Fibroblast of lung (primary cell): ENCODE results near the gene CAMK1D. TPM values are rescaled to one million over a fixed set of nuclear protein-coding genes. Genes with fewer than 3 reads are reported as not detected.

Experiments used
- DNase-seq, 2 donors: peaks; one replicate each; pipeline versions ENCODE4 v3.0.0 to v3.0.0-alpha.2; 2010; ENCODE audit warnings: low read depth in 2 of 2
- H2AFZ ChIP-seq: 2 replicates; pipeline ENCODE4 v1.5.1; 2012; ENCODE audit warnings: low read length, control low read depth, inconsistent platforms
- H3K27ac ChIP-seq: 2 replicates; pipeline ENCODE4 v1.5.1; 2011; ENCODE audit warnings: low read length, control low read depth; ENCODE audit not compliant: insufficient read depth
- H3K27me3 ChIP-seq: 2 replicates; pipeline ENCODE4 v1.5.1; 2011; ENCODE audit warnings: mild to moderate bottlenecking, low read length; ENCODE audit not compliant: control insufficient read depth, insufficient read depth
- H3K36me3 ChIP-seq: 2 replicates; pipeline ENCODE4 v1.5.1; 2011; ENCODE audit warnings: low read length; ENCODE audit not compliant: control insufficient read depth, insufficient read depth
- H3K4me1 ChIP-seq: 2 replicates; pipeline ENCODE4 v1.5.1; 2011; ENCODE audit warnings: low read length; ENCODE audit not compliant: control insufficient read depth, insufficient read depth; ENCODE audit errors: extremely low read depth
- H3K4me2 ChIP-seq: 2 replicates; pipeline ENCODE4 v1.5.1; 2011; ENCODE audit warnings: low read length, control low read depth; ENCODE audit not compliant: insufficient read depth; ENCODE audit errors: extremely low read depth
- H3K4me3 ChIP-seq, 4 experiments: fragments of 200-600 bp in 1 of 4; sonication (generic) in 1 of 4; replicated peaks in 1 of 4; 2 replicates each; pipeline ENCODE4 v1.5.1; 2011 to 2016; ENCODE audit warnings: low read length in 4 of 4, low read depth in 3 of 4, mild to moderate bottlenecking in 3 of 4, control low read depth in 2 of 4, inconsistent platforms in 1 of 4, mixed read lengths in 1 of 4; ENCODE audit not compliant: insufficient read depth in 1 of 4; ENCODE audit errors: control extremely low read depth in 1 of 4
- H3K79me2 ChIP-seq: 2 replicates; pipeline ENCODE4 v1.5.1; 2012; ENCODE audit warnings: mild to moderate bottlenecking, low read length, inconsistent platforms; ENCODE audit not compliant: control insufficient read depth, insufficient read depth
- H3K9ac ChIP-seq: 2 replicates; pipeline ENCODE4 v1.5.1; 2011; ENCODE audit warnings: mild to moderate bottlenecking, low read length, control low read depth; ENCODE audit not compliant: insufficient read depth
- H3K9me3 ChIP-seq: 2 replicates; pipeline ENCODE4 v1.5.1; 2012; ENCODE audit warnings: low read depth, low read length; ENCODE audit not compliant: control insufficient read depth, insufficient read depth
- H4K20me1 ChIP-seq: 2 replicates; pipeline ENCODE4 v1.5.1; 2011; ENCODE audit warnings: low read length; ENCODE audit not compliant: control insufficient read depth, insufficient read depth; ENCODE audit errors: extremely low read depth
- EZH2 ChIP-seq: IDR thresholded peaks from 2 replicates; pipeline ENCODE4 v1.5.1; 2012; ENCODE audit warnings: low read length, control low read depth, mild to moderate bottlenecking; ENCODE audit errors: missing control alignments
- polyA plus RNA-seq, 2 donors: library from polyadenylated mRNA; depleted of rRNA in 1 of 2; stranded (reverse) in 1 of 2; unstranded in 1 of 2; fragments of >200 nt; gene quantifications; 2 replicates each; pipeline ENCODE4 v1.2.1, GENCODE V29; 2011 to 2012; ENCODE audit warnings: missing spikeins in 1 of 2
- total RNA-seq: library from RNA; depleted of rRNA; stranded (reverse); fragments of >200 nt; gene quantifications from 2 replicates; pipeline ENCODE4 v1.2.1, GENCODE V29; 2014
- TF ChIP-seq, protein P1 (sequence below), 2 donors: IDR thresholded peaks in 1 of 2; conservative IDR thresholded peaks in 1 of 2; 1 replicate in 1 of 2; 2 replicates in 1 of 2; pipeline ENCODE4 v1.5.1; 2011 to 2012; ENCODE audit warnings: low read length in 2 of 2, control low read depth in 1 of 2, inconsistent platforms in 1 of 2, low read depth in 1 of 2, mild to moderate bottlenecking in 1 of 2

The CAMK1D gene
- total and polyA plus RNA-seq, 2 donors (not counting 1 experiment from before 2014, with no cell fraction given), result 2.3 TPM

DNA sequence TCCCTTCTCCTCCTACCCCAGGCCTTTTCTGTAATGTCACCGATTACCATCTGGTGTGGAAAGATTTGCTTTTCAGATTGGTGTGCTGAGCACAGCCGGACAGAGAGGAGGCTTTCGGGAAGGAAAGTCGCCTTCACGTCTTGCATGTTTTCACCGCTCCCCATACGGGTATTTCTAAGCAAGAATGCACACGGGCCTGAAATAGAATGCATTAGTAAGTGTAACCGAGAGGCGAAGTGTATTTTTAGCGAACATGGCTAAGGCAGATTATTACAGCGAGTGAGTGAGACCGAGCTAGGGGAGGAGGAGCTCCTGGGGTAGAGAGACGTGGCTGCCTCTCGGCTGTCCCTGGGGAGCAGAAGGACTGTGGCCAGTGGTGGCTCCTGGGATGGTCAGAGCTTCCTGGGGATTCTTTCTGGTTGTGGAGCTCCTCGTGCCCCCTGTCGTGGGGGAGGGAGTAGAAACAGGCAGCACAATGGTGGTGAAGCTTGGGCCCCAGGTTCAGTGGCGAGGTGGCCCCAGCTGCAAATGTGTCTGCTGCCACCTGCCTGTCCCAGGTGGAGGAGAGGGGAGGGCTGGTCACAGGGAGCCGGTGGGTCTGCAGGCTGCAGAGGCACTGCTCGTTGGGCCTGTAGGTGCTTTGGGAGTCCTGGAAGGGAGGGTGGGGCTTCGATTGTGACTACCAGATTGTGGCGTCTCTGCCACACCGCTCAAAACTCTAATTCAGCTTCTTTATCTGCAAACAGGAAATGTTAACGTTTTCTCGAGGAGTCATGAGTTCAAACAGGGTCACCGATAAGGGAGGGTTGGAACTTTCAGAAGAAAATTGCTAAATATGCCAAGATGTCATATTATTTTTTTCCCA lies 135.8 kb downstream of the CAMK1D start:
- no peak for DNase-seq
- Histone ChIP-seq H3K4me3 (no peak overlapping the region), H3K4me1 (no peaks in the 10 kb centered on the region), H3K9ac (no peak overlapping the region), H3K4me2 (no peak overlapping the region), H3K9me3 (no peaks in the 10 kb centered on the region), H2AFZ (no peak overlapping the region), H3K27me3 (no peaks in the 10 kb centered on the region), H3K27ac (no peak overlapping the region), H3K36me3 (no peaks in the 10 kb centered on the region), H3K79me2 (no peaks in the 10 kb centered on the region), H4K20me1 (no peaks in the 10 kb centered on the region)
- TF ChIP-seq, protein P1, sequence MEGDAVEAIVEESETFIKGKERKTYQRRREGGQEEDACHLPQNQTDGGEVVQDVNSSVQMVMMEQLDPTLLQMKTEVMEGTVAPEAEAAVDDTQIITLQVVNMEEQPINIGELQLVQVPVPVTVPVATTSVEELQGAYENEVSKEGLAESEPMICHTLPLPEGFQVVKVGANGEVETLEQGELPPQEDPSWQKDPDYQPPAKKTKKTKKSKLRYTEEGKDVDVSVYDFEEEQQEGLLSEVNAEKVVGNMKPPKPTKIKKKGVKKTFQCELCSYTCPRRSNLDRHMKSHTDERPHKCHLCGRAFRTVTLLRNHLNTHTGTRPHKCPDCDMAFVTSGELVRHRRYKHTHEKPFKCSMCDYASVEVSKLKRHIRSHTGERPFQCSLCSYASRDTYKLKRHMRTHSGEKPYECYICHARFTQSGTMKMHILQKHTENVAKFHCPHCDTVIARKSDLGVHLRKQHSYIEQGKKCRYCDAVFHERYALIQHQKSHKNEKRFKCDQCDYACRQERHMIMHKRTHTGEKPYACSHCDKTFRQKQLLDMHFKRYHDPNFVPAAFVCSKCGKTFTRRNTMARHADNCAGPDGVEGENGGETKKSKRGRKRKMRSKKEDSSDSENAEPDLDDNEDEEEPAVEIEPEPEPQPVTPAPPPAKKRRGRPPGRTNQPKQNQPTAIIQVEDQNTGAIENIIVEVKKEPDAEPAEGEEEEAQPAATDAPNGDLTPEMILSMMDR (conservative IDR thresholded peaks at IDR 0.05 in 1 of 2, IDR thresholded peaks at IDR 0.05 in 1 of 2; ENCODE audit: low read depth in 1 of 2, low read length in 2 of 2), result no peak
- no peak for TF ChIP-seq EZH2

DNA sequence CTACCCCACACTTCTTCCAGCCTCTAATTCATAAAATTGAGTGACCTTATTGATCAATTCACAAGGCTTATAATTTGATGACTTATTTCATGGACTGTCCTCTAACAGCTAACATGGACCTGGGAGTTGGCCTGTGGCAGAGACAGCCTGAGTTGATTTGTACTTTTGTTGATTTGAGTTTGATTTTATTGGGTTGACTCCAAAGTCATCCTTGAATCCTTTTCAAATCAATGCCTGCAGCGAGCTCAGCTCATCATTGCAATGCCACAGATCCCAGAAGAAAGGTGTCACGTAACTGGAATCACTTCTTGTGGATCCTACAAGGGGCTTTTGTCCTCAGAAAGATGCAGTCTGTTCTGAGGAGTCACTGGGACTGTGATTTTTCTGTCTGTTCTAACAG lies 138.0 kb downstream of the CAMK1D start:
- TF ChIP-seq, protein P1 (conservative IDR thresholded peaks at IDR 0.05 in 1 of 2, IDR thresholded peaks at IDR 0.05 in 1 of 2; ENCODE audit: low read depth in 1 of 2, low read length in 2 of 2), result no peak
- no peak for TF ChIP-seq EZH2
- Histone ChIP-seq H3K27me3 (no peaks in the 10 kb centered on the region), H3K9ac (no peak overlapping the region), H3K36me3 (no peaks in the 10 kb centered on the region), H3K4me2 (no peak overlapping the region), H3K4me3 (no peak overlapping the region), H2AFZ (no peak overlapping the region), H3K4me1 (no peaks in the 10 kb centered on the region), H3K79me2 (no peaks in the 10 kb centered on the region), H4K20me1 (no peaks in the 10 kb centered on the region), H3K9me3 (no peaks in the 10 kb centered on the region), H3K27ac (no peak overlapping the region)
- DNase-seq, result no peak

DNA sequence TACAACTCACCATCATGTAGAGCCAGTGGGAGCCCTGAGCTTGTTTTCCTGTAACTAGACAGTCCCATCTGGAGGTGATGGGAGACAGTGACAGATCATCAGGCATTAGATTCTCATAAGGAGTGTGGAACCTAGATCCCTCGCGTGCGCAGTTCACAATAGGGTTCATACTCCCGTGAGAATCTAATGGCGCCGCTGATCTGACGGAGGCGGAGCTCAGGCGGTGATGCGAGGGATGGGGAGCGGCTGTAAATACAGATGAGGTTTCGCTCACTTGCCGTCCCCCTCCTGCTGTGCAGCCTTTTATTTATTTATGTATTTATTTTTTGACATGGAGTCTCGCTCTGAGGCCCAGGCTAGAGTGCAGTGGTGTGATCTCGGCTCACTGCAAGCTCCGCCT lies 139.3 kb downstream of the CAMK1D start:
- H3K4me1 ChIP-seq, result no peaks in the 10 kb centered on the region
- H3K79me2 ChIP-seq, result no peaks in the 10 kb centered on the region
- H3K9ac ChIP-seq, result no peak overlapping the region
- no peak overlapping the region for H2AFZ ChIP-seq
- no peak overlapping the region for H3K4me3 ChIP-seq
- H3K9me3 ChIP-seq, result no peaks in the 10 kb centered on the region
- TF ChIP-seq, protein P1 (conservative IDR thresholded peaks at IDR 0.05 in 1 of 2, IDR thresholded peaks at IDR 0.05 in 1 of 2; ENCODE audit: low read depth in 1 of 2, low read length in 2 of 2), result no peak
- no peak for TF ChIP-seq EZH2
- no peaks in the 10 kb centered on the region for H3K27me3 ChIP-seq
- H3K4me2 ChIP-seq, result no peak overlapping the region
- no peaks in the 10 kb centered on the region for H4K20me1 ChIP-seq
- no peak overlapping the region for H3K27ac ChIP-seq
- no peaks in the 10 kb centered on the region for H3K36me3 ChIP-seq
- no peak for DNase-seq
